Heart right ventricle (tissue), 16 donors: ENCODE measurements around the gene CD247. TPM values are rescaled to one million over a fixed set of nuclear protein-coding genes. Genes with fewer than 3 reads are reported as not detected.

Experiments
- ATAC-seq, 8 donors: fragments of 200-7000 bp; cut with Tn5 transposase; one replicate each; pipeline ENCODE4 v1.9.1; 2020; ENCODE audit warnings: mild to moderate bottlenecking in 8 of 8, moderate library complexity in 8 of 8, moderate number of reproducible peaks in 1 of 8
- DNase-seq, 2 donors: peaks; one replicate each; pipeline ENCODE4 v3.0.0-alpha.2; 2020
- H3K27ac ChIP-seq, 10 donors: fragments of 200-600 bp; sonication (generic) in 2 of 10; one replicate each; pipeline versions ENCODE4 v1.5.0 to v1.8.0; 2020 to 2022; ENCODE audit warnings: mild to moderate bottlenecking in 3 of 10
- H3K27me3 ChIP-seq, 7 donors: fragments of 200-600 bp; one replicate each; pipeline ENCODE4 v1.8.0; 2021 to 2022; ENCODE audit warnings: mild to moderate bottlenecking in 2 of 7
- H3K36me3 ChIP-seq, 9 donors: fragments of 200-600 bp; sonication (generic) in 1 of 9; one replicate each; pipeline versions ENCODE4 v1.5.0 to v1.8.0; 2020 to 2022; ENCODE audit warnings: mild to moderate bottlenecking in 2 of 9
- H3K4me1 ChIP-seq, 9 donors: fragments of 200-600 bp; sonication (generic) in 1 of 9; one replicate each; pipeline versions ENCODE4 v1.5.0 to v1.8.0; 2020 to 2022; ENCODE audit warnings: mild to moderate bottlenecking in 4 of 9
- H3K4me3 ChIP-seq, 10 donors: fragments of 200-600 bp; sonication (generic) in 2 of 10; one replicate each; pipeline versions ENCODE4 v1.5.0 to v1.8.0; 2020 to 2022; ENCODE audit warnings: mild to moderate bottlenecking in 7 of 10, moderate library complexity in 2 of 10
- H3K9me3 ChIP-seq, 11 donors: fragments of 200-600 bp in 10 of 11; sonication (generic) in 2 of 11; one replicate each; pipeline versions ENCODE4 v1.5.0 to v1.8.0; 2013 to 2022; ENCODE audit warnings: mild to moderate bottlenecking in 2 of 11, control low read depth in 1 of 11, moderate library complexity in 1 of 11
- CTCF ChIP-seq, 9 donors: fragments of 200-600 bp; sonication (generic) in 2 of 9; IDR thresholded peaks; one replicate each; pipeline versions ENCODE4 v1.5.0 to v1.8.0; 2021 to 2022; ENCODE audit warnings: antibody characterized with exemption in 9 of 9, mild to moderate bottlenecking in 5 of 9, moderate library complexity in 1 of 9
- WGBS, 2 donors: extraction: QIAGEN DNeasy Blood & Tissue Kit; methylation state at CpG; one replicate each; pipeline ENCODE4 v1.1.7; 2013; ENCODE audit warnings: inconsistent platforms in 1 of 2; 5-methylcytosine and 5-hydroxymethylcytosine counted together
- intact Hi-C, 10 donors: fragments of 100-400 bp; cut with DNase I; formaldehyde crosslinking; loops; one replicate each; pipeline versions ENCODE4 v1.11.1 to v1.14.2; 2022
- polyA plus RNA-seq, 2 donors: library from polyadenylated mRNA; stranded (reverse); fragments of 200-250 nt; gene quantifications; one replicate each; pipeline ENCODE4 v1.2.3, GENCODE V29; 2013
- total RNA-seq, 10 donors: library from RNA; stranded (reverse); fragmentation: NEBNext Ultra II Directional in 3 of 10; extraction: Animal tissue kit (Norgen Biotek cat#: 25700) in 3 of 10; gene quantifications; one replicate each; pipeline versions ENCODE4 v1.2.1 to v1.2.4, GENCODE V29; 2021 to 2023
- donor health status: Arrhythmogenic right ventricular cardiomyopathy.
- donor health status: ischemic (EF 13 %, LVEDD 7.1; RV severe dilation, severe dysfunction).
- donor health status: healthy with polysubstance abuse.
- donor health status: DM: no; HTN: yes; CAD: no.
- donor health status: DM: no; HTN: no; CAD: no.
- donor health status: ischemic (EF 25% LVEDD 6.9; RV normal size, moderate dysfunction).
- donor health status: ischemic (EF 25% LVEDD 5.7; RV mildly dilated, moderate dysfunction).
- donor health status: healthy.
- donor health status: DM: yes; HTN: yes; CAD: no.
- donor health status: Ischemic cardiomyopathy.
- donor health status: ischemic (EF 35%, LVEDD 5.7; RV mildly dilated, moderate dysfunction).
- donor health status: nonischemic (EF 11% LVEDD 7.7; RV severe dilation, severe dysfunction).
- donor health status: DM: yes; HTN: yes; CAD: no.
- donor health status: PGD.
- donor health status: ischemic (EF 29% LVEDD 5.4; RV normal size, mild dysfunction).
- donor health status: nonischemic (EF 23%, LVEDD 6.1; RV moderate dilation, normal function).

The CD247 gene
- total and polyA plus RNA-seq, 12 donors, result 0.31 to 6.5 (median 0.66) TPM; not detected in 1

DNA sequence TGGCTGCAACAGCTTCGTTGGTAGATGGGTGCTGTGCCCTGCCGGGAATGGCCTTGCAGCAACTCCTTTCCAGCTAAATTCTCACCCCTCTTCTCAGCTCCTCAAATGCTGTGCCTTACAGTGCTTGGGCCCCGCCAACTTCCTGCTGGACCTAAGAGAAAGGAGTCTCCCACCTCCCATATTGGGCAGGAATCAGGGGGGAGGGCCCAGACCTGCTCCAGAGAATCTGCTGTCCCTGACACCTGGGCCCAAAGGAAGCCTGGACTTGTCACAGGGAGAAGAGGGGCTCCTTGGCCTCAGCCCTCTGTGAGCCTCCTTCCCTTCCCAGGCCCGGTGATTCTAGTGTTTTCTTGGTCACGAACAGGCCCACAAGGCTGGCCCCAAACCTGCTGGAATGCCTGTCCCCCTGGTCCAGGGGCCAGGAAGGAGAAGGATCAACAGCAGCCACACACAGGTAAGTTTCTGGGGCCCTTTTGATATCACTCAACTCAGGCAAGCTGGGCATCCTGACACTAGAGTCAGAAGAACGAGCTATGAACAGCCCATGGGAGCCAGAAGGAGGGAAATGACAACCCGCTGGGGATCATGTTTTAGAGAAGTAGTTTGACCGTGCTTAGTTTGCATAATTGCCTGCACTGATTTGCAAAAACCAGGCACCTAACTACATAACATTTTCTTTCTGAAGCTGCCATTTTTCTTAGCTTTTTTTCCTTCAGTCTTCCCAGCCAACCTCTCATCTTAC lies 86.2 kb downstream of the CD247 start:
- Histone ChIP-seq H3K27me3 (peaks cover 0 to 6% (median 0%) of the 10 kb centered on the region in 7 donors), H3K9me3 (no peaks in the 10 kb centered on the region), H3K36me3 (no peaks in the 10 kb centered on the region), H3K4me3 (no peak overlapping the region), H3K27ac (no peak overlapping the region), H3K4me1 (peaks cover 0 to 21% (median 8%) of the 10 kb centered on the region in 9 donors)
- intact Hi-C loops, result no loop called here
- no peak for TF ChIP-seq CTCF (IDR thresholded peaks at IDR 0.05)
- DNase-seq (no peak), ATAC-seq (peak in 1 of 8 donors; percentile 33)
- WGBS, 2 donors, result 86 to 89% methylated on average over 8 of the region's 8 CpGs

DNA sequence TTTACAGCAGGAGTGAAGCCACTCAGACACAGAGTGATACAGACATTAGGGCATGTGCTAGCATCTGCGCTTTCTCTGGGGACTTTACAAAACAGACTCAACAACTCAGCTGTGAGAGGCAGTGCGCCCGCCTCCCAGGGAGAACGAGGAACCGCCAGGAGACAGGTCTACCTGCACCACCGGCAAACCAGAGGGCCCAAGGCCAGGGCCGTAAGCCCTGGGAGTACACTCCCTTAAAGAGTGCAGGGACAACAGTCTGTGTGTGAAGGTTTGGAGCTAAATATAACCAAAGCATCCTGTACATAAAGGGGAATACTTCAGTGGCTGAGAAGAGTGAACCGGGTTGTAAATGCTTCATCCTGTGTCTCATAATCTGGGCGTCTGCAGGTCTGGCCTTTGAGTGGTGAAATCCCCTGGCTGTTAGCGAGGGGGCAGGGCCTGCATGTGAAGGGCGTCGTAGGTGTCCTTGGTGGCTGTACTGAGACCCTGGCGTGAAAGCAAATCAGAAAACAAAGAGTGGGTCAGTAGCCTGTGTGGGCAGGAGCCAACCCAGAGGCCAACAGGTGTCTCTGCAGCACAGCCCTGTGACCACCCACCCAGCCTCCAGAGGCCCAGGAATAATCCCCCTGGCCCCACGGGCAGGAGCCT lies 86.9 kb downstream of the CD247 start:
- intact Hi-C loops, result no loop called here
- H3K9me3 ChIP-seq, result no peaks in the 10 kb centered on the region
- TF ChIP-seq CTCF (IDR thresholded peaks at IDR 0.05), result no peak
- 63 to 67% methylated on average over 14 of the region's 14 CpGs for WGBS, 2 donors
- peaks cover 0 to 21% (median 8%) of the 10 kb centered on the region in 9 donors for H3K4me1 ChIP-seq
- no peaks in the 10 kb centered on the region for H3K36me3 ChIP-seq
- no peak overlapping the region for H3K4me3 ChIP-seq
- ATAC-seq, result peak in 5 of 8 donors; percentile 36 to 63 (median 45)
- peaks cover 0 to 6% (median 0%) of the 10 kb centered on the region in 7 donors for H3K27me3 ChIP-seq
- no peak for DNase-seq
- no peak overlapping the region for H3K27ac ChIP-seq

DNA sequence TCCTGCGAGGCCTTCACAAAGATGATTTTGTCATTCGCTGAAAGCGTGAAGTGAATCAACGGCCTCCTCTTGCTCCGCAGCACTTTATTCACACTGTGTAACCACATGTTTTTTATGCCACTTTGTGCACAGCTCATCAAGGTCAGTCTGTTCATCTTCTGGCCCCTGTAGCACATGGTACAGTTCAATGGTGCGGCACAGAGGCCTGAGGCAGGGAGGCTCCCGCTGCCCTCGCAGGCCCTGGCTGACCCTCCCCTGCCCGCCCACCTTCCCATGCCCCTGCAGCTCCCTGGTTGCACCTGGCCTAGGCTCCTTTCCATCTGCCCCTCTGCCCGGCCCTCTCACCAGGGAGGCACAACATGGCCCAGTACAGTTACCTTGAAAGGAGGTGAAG lies 87.5 kb downstream of the CD247 start:
- Histone ChIP-seq H3K9me3 (no peaks in the 10 kb centered on the region), H3K4me1 (peaks cover 0 to 21% (median 8%) of the 10 kb centered on the region in 9 donors), H3K4me3 (no peak overlapping the region), H3K27ac (no peak overlapping the region), H3K36me3 (no peaks in the 10 kb centered on the region), H3K27me3 (peaks cover 0 to 6% (median 0%) of the 10 kb centered on the region in 7 donors)
- DNase-seq (no peak), ATAC-seq (peak in 3 of 8 donors; percentile 21 to 50 (median 27))
- intact Hi-C loops, result no loop called here
- TF ChIP-seq CTCF (IDR thresholded peaks at IDR 0.05), result no peak
- 90 to 91% methylated on average over 10 of the region's 10 CpGs for WGBS, 2 donors

- no peak for DNase-seq
- intact Hi-C loops, result no loop called here
- Histone ChIP-seq H3K27ac (peak overlapping the region in 1 of 10 donors; percentile 16), H3K4me3 (no peak overlapping the region), H3K9me3 (no peaks in the 10 kb centered on the region), H3K4me1 (peaks cover 0 to 21% (median 8%) of the 10 kb centered on the region in 9 donors), H3K36me3 (no peaks in the 10 kb centered on the region), H3K27me3 (peaks cover 0 to 6% (median 0%) of the 10 kb centered on the region in 7 donors)
- WGBS, 2 donors, result 86% methylated on average over 17 of the region's 17 CpGs
- no peak for ATAC-seq
- no peak for TF ChIP-seq CTCF (IDR thresholded peaks at IDR 0.05)
Measured at GRCh38 chr1:167430134-167430848, 88.0 kb downstream of the CD247 start.
